ENCODE measurements around the gene TMEM132C.

Gene TMEM132C

GRCh38 chr12:128426511-128426910, 159.5 kb downstream of the TMEM132C start:
- Histone ChIP-seq H3K9me3 (ENCODE audit: control insufficient read depth in 2 of 2, low read length in 2 of 2) (no peaks in the 10 kb centered on the region), H3K4me1 (ENCODE audit: control insufficient read depth in 2 of 2, insufficient read depth in 2 of 2, low read length in 2 of 2) (no peaks in the 10 kb centered on the region), H3K27ac (ENCODE audit: low read depth in 2 of 2, low read length in 2 of 2) (no peak overlapping the region), H3K36me3 (ENCODE audit: control insufficient read depth in 2 of 2, insufficient read depth in 2 of 2, low read length in 2 of 2) (no peaks in the 10 kb centered on the region), H3K9ac (ENCODE audit: low read depth in 1 of 2, low read length in 2 of 2) (no peak overlapping the region), H3K4me3 (ENCODE audit: low read length in 2 of 2) (no peak overlapping the region), H3K27me3 (ENCODE audit: control insufficient read depth in 2 of 2, insufficient read depth in 2 of 2, low read length in 2 of 2) (no peaks in the 10 kb centered on the region)

DNA sequence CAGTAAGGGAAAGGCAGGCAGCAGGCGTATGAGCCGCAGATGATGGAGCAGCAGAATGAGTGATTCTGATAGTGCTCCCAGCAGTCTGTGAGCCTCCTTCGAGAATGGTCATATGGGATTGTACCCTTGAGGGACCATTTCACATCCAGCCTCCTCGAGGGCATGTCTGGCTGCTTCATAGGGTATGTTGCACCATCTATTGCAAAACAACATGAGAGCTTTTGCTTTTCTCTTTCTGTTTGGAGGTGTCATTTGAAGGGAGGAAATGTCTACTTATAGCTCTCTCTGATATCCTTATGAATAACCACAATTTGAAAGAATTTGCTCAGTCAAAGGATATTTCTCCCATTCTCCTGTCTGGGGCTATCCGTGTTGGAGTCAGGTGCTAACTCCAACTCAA, 172.8 kb downstream of the TMEM132C start:
- Histone ChIP-seq H3K27ac (ENCODE audit: low read depth in 2 of 2, low read length in 2 of 2) (no peak overlapping the region), H3K27me3 (ENCODE audit: control insufficient read depth in 2 of 2, insufficient read depth in 2 of 2, low read length in 2 of 2) (no peaks in the 10 kb centered on the region), H3K4me1 (ENCODE audit: control insufficient read depth in 2 of 2, insufficient read depth in 2 of 2, low read length in 2 of 2) (no peaks in the 10 kb centered on the region), H3K36me3 (ENCODE audit: control insufficient read depth in 2 of 2, insufficient read depth in 2 of 2, low read length in 2 of 2) (no peaks in the 10 kb centered on the region), H3K4me3 (ENCODE audit: low read length in 2 of 2) (no peak overlapping the region), H3K9ac (ENCODE audit: low read depth in 1 of 2, low read length in 2 of 2) (no peak overlapping the region), H3K9me3 (ENCODE audit: control insufficient read depth in 2 of 2, low read length in 2 of 2) (no peaks in the 10 kb centered on the region)

- no peak overlapping the region for H3K27ac ChIP-seq (ENCODE audit: low read depth in 2 of 2, low read length in 2 of 2)
- H3K4me1 ChIP-seq (ENCODE audit: control insufficient read depth in 2 of 2, insufficient read depth in 2 of 2, low read length in 2 of 2), result no peaks in the 10 kb centered on the region
- H3K36me3 ChIP-seq (ENCODE audit: control insufficient read depth in 2 of 2, insufficient read depth in 2 of 2, low read length in 2 of 2), result no peaks in the 10 kb centered on the region
- no peaks in the 10 kb centered on the region for H3K9me3 ChIP-seq (ENCODE audit: control insufficient read depth in 2 of 2, low read length in 2 of 2)
- no peak overlapping the region for H3K9ac ChIP-seq (ENCODE audit: low read depth in 1 of 2, low read length in 2 of 2)
- H3K4me3 ChIP-seq (ENCODE audit: low read length in 2 of 2), result no peak overlapping the region
- no peaks in the 10 kb centered on the region for H3K27me3 ChIP-seq (ENCODE audit: control insufficient read depth in 2 of 2, insufficient read depth in 2 of 2, low read length in 2 of 2)
Measured at GRCh38 chr12:128442096-128442495, 175.1 kb downstream of the TMEM132C start.

- Histone ChIP-seq H3K9ac (ENCODE audit: low read depth in 1 of 2, low read length in 2 of 2) (no peak overlapping the region), H3K36me3 (ENCODE audit: control insufficient read depth in 2 of 2, insufficient read depth in 2 of 2, low read length in 2 of 2) (no peaks in the 10 kb centered on the region), H3K27me3 (ENCODE audit: control insufficient read depth in 2 of 2, insufficient read depth in 2 of 2, low read length in 2 of 2) (no peaks in the 10 kb centered on the region), H3K4me1 (ENCODE audit: control insufficient read depth in 2 of 2, insufficient read depth in 2 of 2, low read length in 2 of 2) (no peaks in the 10 kb centered on the region), H3K4me3 (ENCODE audit: low read length in 2 of 2) (no peak overlapping the region), H3K27ac (ENCODE audit: low read depth in 2 of 2, low read length in 2 of 2) (no peak overlapping the region), H3K9me3 (ENCODE audit: control insufficient read depth in 2 of 2, low read length in 2 of 2) (no peaks in the 10 kb centered on the region)
Measured at GRCh38 chr12:128444598-128444997, 177.6 kb downstream of the TMEM132C start.

GRCh38 chr12:128445415-128446127, 178.6 kb downstream of the TMEM132C start:
- no peak overlapping the region for H3K9ac ChIP-seq (ENCODE audit: low read depth in 1 of 2, low read length in 2 of 2)
- H3K27ac ChIP-seq (ENCODE audit: low read depth in 2 of 2, low read length in 2 of 2), result no peak overlapping the region
- H3K27me3 ChIP-seq (ENCODE audit: control insufficient read depth in 2 of 2, insufficient read depth in 2 of 2, low read length in 2 of 2), result no peaks in the 10 kb centered on the region
- no peaks in the 10 kb centered on the region for H3K36me3 ChIP-seq (ENCODE audit: control insufficient read depth in 2 of 2, insufficient read depth in 2 of 2, low read length in 2 of 2)
- H3K9me3 ChIP-seq (ENCODE audit: control insufficient read depth in 2 of 2, low read length in 2 of 2), result no peaks in the 10 kb centered on the region
- H3K4me1 ChIP-seq (ENCODE audit: control insufficient read depth in 2 of 2, insufficient read depth in 2 of 2, low read length in 2 of 2), result no peaks in the 10 kb centered on the region
- H3K4me3 ChIP-seq (ENCODE audit: low read length in 2 of 2), result no peak overlapping the region

DNA sequence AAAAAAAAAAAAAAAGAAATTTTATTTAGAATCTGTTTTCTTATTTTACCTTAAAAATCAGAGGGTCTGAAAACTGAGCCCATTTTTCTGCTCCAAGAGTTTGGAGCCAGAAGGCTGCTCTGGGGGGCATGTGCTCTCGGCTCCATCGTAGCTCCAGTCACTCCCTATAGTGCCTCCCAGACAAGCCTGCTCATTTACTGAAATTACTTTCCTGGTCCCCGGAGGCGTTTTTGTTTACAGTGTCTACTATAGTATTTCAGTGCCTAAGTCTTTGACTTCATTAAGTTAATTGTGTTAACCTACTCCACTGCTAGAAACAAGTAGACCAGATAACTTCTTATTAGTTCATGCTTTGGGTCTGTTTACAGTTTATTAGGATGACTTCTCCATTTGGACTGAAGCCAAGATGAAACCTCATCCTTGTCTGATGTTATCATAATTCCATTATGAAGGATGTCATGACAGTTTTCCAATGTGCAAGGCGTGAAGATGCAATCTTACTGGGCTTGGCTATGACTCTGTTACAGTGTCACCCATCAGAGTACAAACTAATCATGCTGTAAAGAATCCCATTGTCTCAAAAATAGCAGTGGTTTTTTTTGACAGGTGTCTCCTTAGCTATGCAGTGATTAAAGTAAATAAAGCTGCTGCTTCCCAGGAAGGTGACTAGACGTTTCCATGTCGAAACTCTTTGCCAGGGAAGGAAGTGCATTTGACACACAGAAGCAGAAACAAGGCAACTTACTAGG, 182.3 kb downstream of the TMEM132C start:
- Histone ChIP-seq H3K27me3 (ENCODE audit: control insufficient read depth in 2 of 2, insufficient read depth in 2 of 2, low read length in 2 of 2) (no peaks in the 10 kb centered on the region), H3K4me1 (ENCODE audit: control insufficient read depth in 2 of 2, insufficient read depth in 2 of 2, low read length in 2 of 2) (no peaks in the 10 kb centered on the region), H3K9me3 (ENCODE audit: control insufficient read depth in 2 of 2, low read length in 2 of 2) (no peaks in the 10 kb centered on the region), H3K9ac (ENCODE audit: low read depth in 1 of 2, low read length in 2 of 2) (no peak overlapping the region), H3K4me3 (ENCODE audit: low read length in 2 of 2) (no peak overlapping the region), H3K27ac (ENCODE audit: low read depth in 2 of 2, low read length in 2 of 2) (no peak overlapping the region), H3K36me3 (ENCODE audit: control insufficient read depth in 2 of 2, insufficient read depth in 2 of 2, low read length in 2 of 2) (no peaks in the 10 kb centered on the region)

DNA sequence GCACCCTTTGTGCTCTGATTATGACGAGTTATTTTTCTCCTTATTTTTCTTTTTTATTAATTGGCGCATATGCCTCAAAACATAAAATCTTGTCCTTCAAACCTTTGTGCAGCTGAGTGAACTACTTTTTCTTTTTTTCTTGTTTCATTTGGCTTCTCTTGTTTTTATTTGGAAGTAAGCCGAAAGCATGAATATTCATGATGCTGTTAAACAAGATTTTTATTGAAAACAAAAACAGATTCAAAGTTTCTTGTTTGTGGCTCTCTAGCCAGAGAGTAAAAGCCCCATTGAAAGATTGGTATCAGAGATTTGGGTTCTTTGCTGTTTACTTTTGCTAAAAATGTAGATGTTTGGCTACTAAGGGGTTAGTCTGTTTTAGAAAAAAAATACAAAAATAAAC, 183.8 kb downstream of the TMEM132C start:
- H3K9me3 ChIP-seq (ENCODE audit: control insufficient read depth in 2 of 2, low read length in 2 of 2), result no peaks in the 10 kb centered on the region
- no peaks in the 10 kb centered on the region for H3K27me3 ChIP-seq (ENCODE audit: control insufficient read depth in 2 of 2, insufficient read depth in 2 of 2, low read length in 2 of 2)
- no peaks in the 10 kb centered on the region for H3K4me1 ChIP-seq (ENCODE audit: control insufficient read depth in 2 of 2, insufficient read depth in 2 of 2, low read length in 2 of 2)
- H3K4me3 ChIP-seq (ENCODE audit: low read length in 2 of 2), result no peak overlapping the region
- no peak overlapping the region for H3K27ac ChIP-seq (ENCODE audit: low read depth in 2 of 2, low read length in 2 of 2)
- no peaks in the 10 kb centered on the region for H3K36me3 ChIP-seq (ENCODE audit: control insufficient read depth in 2 of 2, insufficient read depth in 2 of 2, low read length in 2 of 2)
- H3K9ac ChIP-seq (ENCODE audit: low read depth in 1 of 2, low read length in 2 of 2), result no peak overlapping the region

- no peak overlapping the region for H3K9ac ChIP-seq (ENCODE audit: low read depth in 1 of 2, low read length in 2 of 2)
- no peaks in the 10 kb centered on the region for H3K4me1 ChIP-seq (ENCODE audit: control insufficient read depth in 2 of 2, insufficient read depth in 2 of 2, low read length in 2 of 2)
- H3K36me3 ChIP-seq (ENCODE audit: control insufficient read depth in 2 of 2, insufficient read depth in 2 of 2, low read length in 2 of 2), result no peaks in the 10 kb centered on the region
- no peak overlapping the region for H3K27ac ChIP-seq (ENCODE audit: low read depth in 2 of 2, low read length in 2 of 2)
- H3K9me3 ChIP-seq (ENCODE audit: control insufficient read depth in 2 of 2, low read length in 2 of 2), result no peaks in the 10 kb centered on the region
- H3K4me3 ChIP-seq (ENCODE audit: low read length in 2 of 2), result no peak overlapping the region
- H3K27me3 ChIP-seq (ENCODE audit: control insufficient read depth in 2 of 2, insufficient read depth in 2 of 2, low read length in 2 of 2), result no peaks in the 10 kb centered on the region
Measured at GRCh38 chr12:128455851-128456250, 188.9 kb downstream of the TMEM132C start.

GRCh38 chr12:128456922-128457321, 190.0 kb downstream of the TMEM132C start:
- Histone ChIP-seq H3K9me3 (ENCODE audit: control insufficient read depth in 2 of 2, low read length in 2 of 2) (no peaks in the 10 kb centered on the region), H3K4me1 (ENCODE audit: control insufficient read depth in 2 of 2, insufficient read depth in 2 of 2, low read length in 2 of 2) (no peaks in the 10 kb centered on the region), H3K4me3 (ENCODE audit: low read length in 2 of 2) (no peak overlapping the region), H3K36me3 (ENCODE audit: control insufficient read depth in 2 of 2, insufficient read depth in 2 of 2, low read length in 2 of 2) (no peaks in the 10 kb centered on the region), H3K27me3 (ENCODE audit: control insufficient read depth in 2 of 2, insufficient read depth in 2 of 2, low read length in 2 of 2) (no peaks in the 10 kb centered on the region), H3K27ac (ENCODE audit: low read depth in 2 of 2, low read length in 2 of 2) (no peak overlapping the region), H3K9ac (ENCODE audit: low read depth in 1 of 2, low read length in 2 of 2) (no peak overlapping the region)

DNA sequence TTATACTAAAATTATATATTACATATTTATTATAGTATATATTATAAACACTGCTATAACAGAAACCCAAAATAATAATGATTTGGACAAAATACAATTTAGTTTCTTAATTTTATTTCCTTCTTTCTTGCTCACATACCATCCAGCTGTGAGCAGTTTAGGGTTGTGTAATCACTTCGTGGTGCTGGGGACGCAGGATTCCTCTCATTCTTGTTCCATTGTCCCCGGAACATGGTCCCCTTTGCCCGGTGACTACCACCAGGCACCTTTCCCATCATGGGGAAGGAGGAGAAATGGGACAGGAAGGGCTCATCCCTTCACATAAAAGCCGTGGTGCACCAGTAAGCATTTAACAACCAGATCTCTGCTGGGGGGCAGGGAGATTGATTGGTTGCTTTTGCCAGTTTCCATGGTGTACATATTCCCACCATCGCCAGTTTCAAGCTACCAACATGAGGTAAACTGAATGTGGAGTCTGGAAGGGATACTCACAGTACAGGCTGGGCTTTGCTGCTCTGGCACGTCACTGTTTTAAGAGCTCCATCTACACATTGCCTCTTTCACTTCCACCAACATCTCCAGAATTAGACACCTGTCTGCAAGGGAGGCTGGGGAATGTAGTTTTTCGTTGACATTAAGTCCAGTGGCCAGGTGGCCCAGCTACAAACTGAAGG, 191.5 kb downstream of the TMEM132C start:
- no peaks in the 10 kb centered on the region for H3K36me3 ChIP-seq (ENCODE audit: control insufficient read depth in 2 of 2, insufficient read depth in 2 of 2, low read length in 2 of 2)
- no peaks in the 10 kb centered on the region for H3K4me1 ChIP-seq (ENCODE audit: control insufficient read depth in 2 of 2, insufficient read depth in 2 of 2, low read length in 2 of 2)
- H3K4me3 ChIP-seq (ENCODE audit: low read length in 2 of 2), result no peak overlapping the region
- H3K27me3 ChIP-seq (ENCODE audit: control insufficient read depth in 2 of 2, insufficient read depth in 2 of 2, low read length in 2 of 2), result no peaks in the 10 kb centered on the region
- H3K9ac ChIP-seq (ENCODE audit: low read depth in 1 of 2, low read length in 2 of 2), result no peak overlapping the region
- no peaks in the 10 kb centered on the region for H3K9me3 ChIP-seq (ENCODE audit: control insufficient read depth in 2 of 2, low read length in 2 of 2)
- H3K27ac ChIP-seq (ENCODE audit: low read depth in 2 of 2, low read length in 2 of 2), result no peak overlapping the region

All from mucosa of rectum (tissue), 2 donors.